Endothelial cell (in vitro differentiated cells): ENCODE measurements around the gene MYO7B. TPM values are rescaled to one million over a fixed set of nuclear protein-coding genes. Genes with fewer than 3 reads are reported as not detected.

Source experiments
- DNase-seq: peaks from one replicate; pipeline ENCODE4 v3.0.0; 2021; ENCODE audit warnings: low spot score
- H3K27ac Mint-ChIP-seq: one replicate; pipeline ENCODE4 v1.8.0; 2021; ENCODE audit warnings: mixed read lengths, inconsistent platforms; ENCODE audit not compliant: unreplicated experiment
- H3K27me3 Mint-ChIP-seq: one replicate; pipeline ENCODE4 v1.8.0; 2021; ENCODE audit warnings: mild to moderate bottlenecking, moderate library complexity, mixed read lengths, inconsistent platforms; ENCODE audit not compliant: unreplicated experiment
- H3K36me3 Mint-ChIP-seq: one replicate; pipeline ENCODE4 v1.8.0; 2021; ENCODE audit warnings: mild to moderate bottlenecking, low read depth, mixed read lengths, inconsistent platforms; ENCODE audit not compliant: unreplicated experiment
- H3K4me1 Mint-ChIP-seq: one replicate; pipeline ENCODE4 v1.8.0; 2021; ENCODE audit warnings: mild to moderate bottlenecking, mixed read lengths, inconsistent platforms; ENCODE audit not compliant: unreplicated experiment
- H3K4me3 Mint-ChIP-seq: one replicate; pipeline ENCODE4 v1.8.0; 2021; ENCODE audit warnings: mild to moderate bottlenecking, mixed read lengths, inconsistent platforms; ENCODE audit not compliant: unreplicated experiment
- H3K9me3 Mint-ChIP-seq: one replicate; pipeline ENCODE4 v1.8.0; 2021; ENCODE audit warnings: mixed read lengths, inconsistent platforms; ENCODE audit not compliant: unreplicated experiment
- total RNA-seq: library from RNA; stranded (reverse); fragmentation: NEBNext Ultra II Directional; extraction: Animal tissue kit (Norgen Biotek cat#: 25700); gene quantifications from one replicate; pipeline ENCODE4 v1.2.1, GENCODE V29; 2021; ENCODE audit not compliant: unreplicated experiment
- TF ChIP-seq, protein P1 (sequence below): fragments of 200-600 bp; sonication (generic); IDR thresholded peaks from one replicate; pipeline ENCODE4 v1.5.0; 2021; ENCODE audit warnings: antibody characterized with exemption; ENCODE audit not compliant: unreplicated experiment

The MYO7B gene
- total RNA-seq, 1 donor from 2014 or later = 0.90 TPM

DNA sequence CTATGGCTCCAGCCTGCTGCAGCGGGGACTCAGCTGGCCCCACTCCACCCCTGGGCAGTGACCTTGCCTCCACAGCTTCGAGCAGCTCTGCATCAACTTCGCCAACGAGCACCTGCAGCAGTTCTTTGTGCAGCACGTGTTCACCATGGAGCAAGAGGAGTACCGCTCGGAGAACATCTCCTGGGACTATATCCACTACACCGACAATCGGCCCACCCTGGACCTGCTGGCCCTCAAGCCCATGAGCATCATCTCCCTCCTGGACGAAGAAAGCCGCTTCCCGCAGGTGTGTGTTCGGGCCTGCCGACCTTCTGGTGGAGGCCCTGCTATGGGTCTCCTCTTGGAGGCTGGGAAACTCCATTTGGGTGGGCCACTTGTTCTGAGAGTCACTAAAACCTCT lies 48.6 kb downstream of the MYO7B start:
- Mint-ChIP-seq H3K9me3 (no peaks in the 10 kb centered on the region), H3K4me1 (no peaks in the 10 kb centered on the region), H3K27ac (no peak overlapping the region), H3K4me3 (no peak overlapping the region), H3K36me3 (no peaks in the 10 kb centered on the region), H3K27me3 (peaks cover 10% of the 10 kb centered on the region)
- TF ChIP-seq, protein P1, sequence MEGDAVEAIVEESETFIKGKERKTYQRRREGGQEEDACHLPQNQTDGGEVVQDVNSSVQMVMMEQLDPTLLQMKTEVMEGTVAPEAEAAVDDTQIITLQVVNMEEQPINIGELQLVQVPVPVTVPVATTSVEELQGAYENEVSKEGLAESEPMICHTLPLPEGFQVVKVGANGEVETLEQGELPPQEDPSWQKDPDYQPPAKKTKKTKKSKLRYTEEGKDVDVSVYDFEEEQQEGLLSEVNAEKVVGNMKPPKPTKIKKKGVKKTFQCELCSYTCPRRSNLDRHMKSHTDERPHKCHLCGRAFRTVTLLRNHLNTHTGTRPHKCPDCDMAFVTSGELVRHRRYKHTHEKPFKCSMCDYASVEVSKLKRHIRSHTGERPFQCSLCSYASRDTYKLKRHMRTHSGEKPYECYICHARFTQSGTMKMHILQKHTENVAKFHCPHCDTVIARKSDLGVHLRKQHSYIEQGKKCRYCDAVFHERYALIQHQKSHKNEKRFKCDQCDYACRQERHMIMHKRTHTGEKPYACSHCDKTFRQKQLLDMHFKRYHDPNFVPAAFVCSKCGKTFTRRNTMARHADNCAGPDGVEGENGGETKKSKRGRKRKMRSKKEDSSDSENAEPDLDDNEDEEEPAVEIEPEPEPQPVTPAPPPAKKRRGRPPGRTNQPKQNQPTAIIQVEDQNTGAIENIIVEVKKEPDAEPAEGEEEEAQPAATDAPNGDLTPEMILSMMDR = no peak
- DNase-seq = no peak

DNA sequence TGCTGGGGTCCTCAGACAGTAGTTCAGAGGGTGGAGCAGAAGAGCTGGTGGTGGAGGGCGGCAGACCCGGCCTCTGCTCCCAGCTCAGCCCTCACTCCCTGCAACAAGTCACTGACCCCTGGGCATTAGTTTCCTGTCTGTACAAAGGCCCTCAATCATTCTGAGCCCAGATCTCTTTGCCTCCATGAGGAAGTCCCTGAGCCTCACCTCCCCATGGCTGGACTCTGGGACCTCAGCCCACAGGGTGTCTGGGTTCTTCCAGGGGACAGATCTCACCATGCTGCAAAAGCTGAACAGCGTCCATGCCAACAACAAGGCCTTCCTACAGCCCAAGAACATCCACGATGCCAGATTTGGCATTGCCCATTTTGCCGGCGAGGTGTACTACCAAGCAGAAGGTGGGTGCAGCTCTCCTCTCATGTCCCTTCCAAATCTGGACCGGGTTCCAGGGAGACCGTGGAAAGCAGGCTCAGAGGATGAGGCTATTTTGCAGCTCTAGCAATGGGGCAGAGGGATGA lies 49.1 kb downstream of the MYO7B start:
- Mint-ChIP-seq H3K36me3 (no peaks in the 10 kb centered on the region), H3K27me3 (peaks cover 10% of the 10 kb centered on the region), H3K9me3 (no peaks in the 10 kb centered on the region), H3K4me1 (no peaks in the 10 kb centered on the region), H3K4me3 (no peak overlapping the region), H3K27ac (no peak overlapping the region)
- DNase-seq = no peak
- TF ChIP-seq, protein P1 = no peak

DNA sequence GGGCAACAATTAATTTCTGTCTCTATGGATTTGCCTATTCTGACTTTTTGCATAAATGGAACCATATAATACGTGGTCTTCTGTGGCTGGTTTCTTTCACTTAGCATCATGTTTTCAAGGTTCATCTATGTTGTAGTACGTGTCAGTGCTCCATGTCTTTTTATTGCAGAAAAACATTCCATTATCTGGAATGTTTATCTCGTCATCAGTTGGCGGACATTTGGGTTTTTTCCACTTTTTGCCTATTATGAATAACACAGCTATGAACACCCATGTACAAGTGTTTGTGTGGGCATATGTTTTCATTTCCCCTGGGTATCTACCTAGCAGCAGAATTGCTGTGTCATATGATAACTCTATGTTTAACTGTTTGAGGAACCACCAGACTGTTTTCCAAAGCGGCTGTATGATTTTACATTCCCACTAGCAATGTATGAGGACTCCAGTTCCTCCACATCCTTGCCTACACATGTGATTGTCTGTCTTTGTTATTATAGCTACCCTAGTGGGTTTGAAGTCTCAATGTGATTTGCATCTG lies 49.9 kb downstream of the MYO7B start:
- no peak overlapping the region for H3K27ac Mint-ChIP-seq
- H3K4me3 Mint-ChIP-seq = no peak overlapping the region
- H3K36me3 Mint-ChIP-seq = no peaks in the 10 kb centered on the region
- no peaks in the 10 kb centered on the region for H3K4me1 Mint-ChIP-seq
- no peaks in the 10 kb centered on the region for H3K9me3 Mint-ChIP-seq
- DNase-seq = no peak
- H3K27me3 Mint-ChIP-seq = peaks cover 10% of the 10 kb centered on the region
- TF ChIP-seq, protein P1 = no peak

DNA sequence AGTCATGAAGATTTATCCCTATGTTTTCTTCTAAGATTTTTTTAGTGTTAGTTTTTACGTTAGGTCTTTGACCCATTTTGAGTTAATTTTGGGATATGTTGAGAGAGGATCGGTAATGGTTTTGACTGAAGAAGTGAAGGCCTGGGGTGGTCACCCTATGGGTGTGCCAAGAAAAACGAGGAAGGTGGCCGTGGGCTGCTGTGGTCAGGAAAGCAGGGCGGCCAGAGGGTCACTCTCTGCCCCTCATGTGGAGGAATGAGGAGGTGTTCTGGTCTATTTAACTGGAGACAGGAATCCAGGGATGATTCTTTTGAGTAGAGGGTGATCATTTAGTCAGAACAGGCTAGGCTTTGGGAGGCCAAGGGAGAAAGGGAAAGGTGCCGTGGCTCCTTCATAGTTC lies 50.7 kb downstream of the MYO7B start:
- Mint-ChIP-seq H3K27me3 (peaks cover 10% of the 10 kb centered on the region), H3K27ac (no peak overlapping the region), H3K4me3 (no peak overlapping the region), H3K36me3 (no peaks in the 10 kb centered on the region), H3K4me1 (no peaks in the 10 kb centered on the region), H3K9me3 (no peaks in the 10 kb centered on the region)
- TF ChIP-seq, protein P1 = no peak
- DNase-seq = no peak

DNA sequence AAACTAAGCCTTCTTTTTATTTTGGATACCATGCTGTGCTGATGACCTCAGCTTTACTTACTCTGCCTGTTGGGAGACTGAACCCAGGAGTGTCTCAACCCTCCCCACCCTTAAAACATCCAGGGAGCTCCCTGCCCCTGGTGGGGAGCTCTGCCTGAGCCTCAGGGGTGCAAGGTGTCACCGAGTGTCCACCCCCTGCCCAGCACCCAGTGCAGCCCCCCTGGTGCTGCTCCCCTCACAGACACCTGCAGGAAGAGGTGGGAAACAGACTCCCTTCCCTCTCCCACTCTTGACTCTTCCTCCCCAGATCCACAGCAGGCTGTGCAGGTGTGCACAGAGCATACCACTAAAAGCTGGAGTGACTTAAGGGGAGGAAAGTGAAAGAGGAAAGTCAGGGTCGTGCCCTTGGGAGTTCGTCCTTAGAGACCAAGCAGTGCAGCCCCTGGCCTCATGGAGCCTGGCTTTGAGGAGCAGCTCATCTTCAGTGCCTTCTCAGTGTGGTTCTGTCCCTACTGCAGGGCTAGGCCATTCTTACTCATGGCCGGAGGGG lies 51.3 kb downstream of the MYO7B start:
- no peak overlapping the region for H3K4me3 Mint-ChIP-seq
- H3K9me3 Mint-ChIP-seq = no peaks in the 10 kb centered on the region
- TF ChIP-seq, protein P1 = no peak
- no peaks in the 10 kb centered on the region for H3K4me1 Mint-ChIP-seq
- H3K36me3 Mint-ChIP-seq = no peaks in the 10 kb centered on the region
- H3K27me3 Mint-ChIP-seq = peaks cover 10% of the 10 kb centered on the region
- no peak for DNase-seq
- H3K27ac Mint-ChIP-seq = no peak overlapping the region
